Activated CD8-positive, alpha-beta T cell treated with anti-CD3 and anti-CD28 coated beads, Interleukin-2, amount 10 ng/mL, durations not matched to agents 7 days and 5 days (primary cell): ENCODE results near the gene DPYSL3. TPM values are rescaled to one million over a fixed set of nuclear protein-coding genes. Genes with fewer than 3 reads are reported as not detected.
A peak's percentile ranks its signal among the peaks of the same experiment; 100 is the strongest.

Source experiments
- ATAC-seq: fragments of 150-1000 bp; cut with Tn5 transposase; one replicate; pipeline ENCODE4 v1.10.0; 2021; ENCODE audit warnings: moderate library complexity
- CTCF ChIA-PET: fragments of 350-600 bp; sonication (Branson Sonifier 250); formaldehyde crosslinking; loops from one replicate; lab custom pipeline; 2021; ENCODE audit warnings: antibody characterized with exemption; lab: Charles Lee
- POLR2A ChIA-PET: fragments of 350-600 bp; sonication (Branson Sonifier 250); formaldehyde crosslinking; loops from one replicate; lab custom pipeline; 2021; ENCODE audit warnings: antibody characterized with exemption; lab: Charles Lee
- DNase-seq: peaks from one replicate; pipeline ENCODE4 v3.0.0-alpha.2; 2020
- H3K27ac Mint-ChIP-seq: one replicate; pipeline ENCODE4 v1.8.0; 2021; ENCODE audit warnings: mild to moderate bottlenecking, mixed read lengths
- H3K27me3 Mint-ChIP-seq: one replicate; pipeline ENCODE4 v1.8.0; 2021; ENCODE audit warnings: low read depth, mixed read lengths
- H3K36me3 Mint-ChIP-seq: one replicate; pipeline ENCODE4 v1.8.0; 2021; ENCODE audit warnings: low read depth, mixed read lengths
- H3K4me1 Mint-ChIP-seq: one replicate; pipeline ENCODE4 v1.8.0; 2021; ENCODE audit warnings: low read depth, mixed read lengths
- H3K4me3 Mint-ChIP-seq: one replicate; pipeline ENCODE4 v1.8.0; 2021; ENCODE audit warnings: mild to moderate bottlenecking, mixed read lengths
- H3K9me3 Mint-ChIP-seq: one replicate; pipeline ENCODE4 v1.8.0; 2022; ENCODE audit warnings: mixed read lengths; ENCODE audit not compliant: insufficient read depth
- total RNA-seq, 2 experiments: library from RNA; stranded (reverse); gene quantifications; one replicate each; pipeline ENCODE4 v1.2.3, GENCODE V29; 2021

The DPYSL3 gene
- total RNA-seq, 2 experiments from 2014 or later: 0.23 TPM; not detected in 1

DNA sequence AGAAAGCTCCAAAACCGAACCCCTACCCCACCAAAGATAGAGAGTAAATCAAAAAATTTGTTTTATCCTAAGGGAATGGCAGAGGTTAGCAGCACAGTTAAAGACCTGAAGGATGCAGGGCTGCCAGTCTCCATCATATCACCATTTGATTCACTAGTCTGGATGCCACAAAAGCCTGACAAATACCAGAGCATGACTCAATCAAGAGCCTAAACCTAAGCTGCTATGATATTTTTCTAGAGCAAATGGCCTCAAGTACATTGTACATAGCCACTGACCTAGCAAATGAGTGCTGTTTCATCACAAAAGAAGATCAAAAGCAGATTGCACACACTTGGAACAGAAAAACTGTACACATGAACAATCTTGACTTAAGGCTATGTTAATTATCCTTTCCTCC lies 48.0 kb downstream of the DPYSL3 start:
- ChIA-PET POLR2A (no interaction called here), CTCF (no interaction called here)
- ATAC-seq: no peak
- no peak overlapping the region for H3K4me3 Mint-ChIP-seq
- no peaks in the 10 kb centered on the region for H3K4me1 Mint-ChIP-seq
- H3K27ac Mint-ChIP-seq: no peak overlapping the region
- no peaks in the 10 kb centered on the region for H3K9me3 Mint-ChIP-seq
- DNase-seq: no peak
- no peaks in the 10 kb centered on the region for H3K27me3 Mint-ChIP-seq
- H3K36me3 Mint-ChIP-seq: no peaks in the 10 kb centered on the region

DNA sequence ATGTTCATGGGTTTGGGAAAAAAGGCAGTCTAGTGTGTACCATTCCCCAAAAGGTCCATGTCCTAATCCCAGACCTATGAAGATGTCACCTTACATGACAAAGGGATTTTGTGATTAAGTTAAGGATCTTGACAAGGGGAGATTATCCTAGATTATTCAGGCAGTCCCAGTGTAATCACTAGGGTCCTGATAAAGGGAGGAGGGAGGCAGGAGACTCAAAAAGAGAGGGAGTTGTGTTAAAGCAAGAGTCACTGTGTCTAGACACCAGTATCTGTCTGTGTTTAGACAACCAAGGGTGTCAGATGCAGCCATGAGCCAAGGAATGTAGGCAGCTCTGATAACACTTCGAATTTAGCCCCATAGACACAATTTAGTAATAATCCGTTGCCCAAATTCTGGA lies 49.5 kb downstream of the DPYSL3 start:
- ATAC-seq: no peak
- Mint-ChIP-seq H3K9me3 (no peaks in the 10 kb centered on the region), H3K27ac (no peak overlapping the region), H3K4me3 (no peak overlapping the region), H3K27me3 (peaks cover 6% of the 10 kb centered on the region), H3K36me3 (no peaks in the 10 kb centered on the region), H3K4me1 (no peaks in the 10 kb centered on the region)
- ChIA-PET CTCF (no interaction called here), POLR2A (no interaction called here)
- DNase-seq: no peak

DNA sequence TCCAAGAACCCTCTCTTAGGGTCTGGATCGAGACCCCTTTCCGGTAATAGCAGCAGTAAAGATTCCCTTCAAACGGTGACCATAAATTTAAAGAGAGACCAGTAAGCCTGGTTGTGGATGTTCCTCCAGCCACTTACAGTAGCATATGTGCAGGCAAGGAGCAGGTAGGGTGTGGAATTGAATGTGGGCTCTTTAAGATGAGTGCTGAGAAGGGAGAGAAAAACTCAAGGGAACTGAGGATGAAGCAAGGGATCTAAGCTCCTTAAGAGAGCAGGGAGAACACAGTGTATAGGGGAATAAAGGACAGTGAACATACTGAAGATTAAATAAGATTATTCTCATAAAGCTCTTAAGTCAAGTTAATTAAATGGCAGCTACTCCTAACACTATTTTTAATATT lies 51.3 kb downstream of the DPYSL3 start:
- ChIA-PET CTCF (no interaction called here), POLR2A (no interaction called here)
- DNase-seq (no peak), ATAC-seq (no peak)
- Mint-ChIP-seq H3K4me1 (peaks cover 7% of the 10 kb centered on the region), H3K4me3 (no peak overlapping the region), H3K9me3 (no peaks in the 10 kb centered on the region), H3K27me3 (peaks cover 21% of the 10 kb centered on the region), H3K27ac (no peak overlapping the region), H3K36me3 (no peaks in the 10 kb centered on the region)

DNA sequence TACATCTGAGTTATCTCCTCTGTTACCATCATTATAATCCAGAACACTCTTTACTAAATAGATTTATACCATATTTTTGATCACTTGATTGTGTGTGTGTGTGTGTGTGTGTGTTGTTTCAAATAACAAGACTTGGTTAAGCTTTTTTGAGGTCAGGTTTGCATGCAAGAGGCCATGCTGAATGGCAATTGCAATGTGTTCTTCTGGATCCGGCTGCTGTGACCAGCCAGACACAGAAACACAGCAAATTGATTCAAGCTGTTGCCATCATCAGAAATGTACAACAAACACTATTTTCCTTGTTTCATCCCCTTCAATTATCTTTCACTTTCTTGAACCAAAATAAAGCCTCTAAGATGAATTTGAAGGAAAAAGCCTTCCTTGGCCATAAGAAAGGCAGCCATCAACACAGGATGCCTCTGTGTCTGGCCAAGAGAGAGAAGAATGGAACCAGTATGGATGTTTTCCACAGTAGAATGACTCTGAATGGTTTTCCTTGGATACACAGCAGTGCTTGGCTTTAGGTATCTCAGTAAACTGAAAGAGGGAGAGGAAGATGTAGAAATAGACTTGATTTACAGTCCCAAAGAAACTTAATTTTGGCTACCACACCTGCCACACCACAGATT lies 53.9 kb downstream of the DPYSL3 start:
- ATAC-seq: no peak
- Mint-ChIP-seq H3K4me3 (no peak overlapping the region), H3K9me3 (no peaks in the 10 kb centered on the region), H3K27ac (no peak overlapping the region), H3K36me3 (no peaks in the 10 kb centered on the region), H3K27me3 (peaks cover 40% of the 10 kb centered on the region), H3K4me1 (peaks cover 9% of the 10 kb centered on the region)
- DNase-seq: no peak
- ChIA-PET CTCF (no interaction called here), POLR2A (no interaction called here)

DNA sequence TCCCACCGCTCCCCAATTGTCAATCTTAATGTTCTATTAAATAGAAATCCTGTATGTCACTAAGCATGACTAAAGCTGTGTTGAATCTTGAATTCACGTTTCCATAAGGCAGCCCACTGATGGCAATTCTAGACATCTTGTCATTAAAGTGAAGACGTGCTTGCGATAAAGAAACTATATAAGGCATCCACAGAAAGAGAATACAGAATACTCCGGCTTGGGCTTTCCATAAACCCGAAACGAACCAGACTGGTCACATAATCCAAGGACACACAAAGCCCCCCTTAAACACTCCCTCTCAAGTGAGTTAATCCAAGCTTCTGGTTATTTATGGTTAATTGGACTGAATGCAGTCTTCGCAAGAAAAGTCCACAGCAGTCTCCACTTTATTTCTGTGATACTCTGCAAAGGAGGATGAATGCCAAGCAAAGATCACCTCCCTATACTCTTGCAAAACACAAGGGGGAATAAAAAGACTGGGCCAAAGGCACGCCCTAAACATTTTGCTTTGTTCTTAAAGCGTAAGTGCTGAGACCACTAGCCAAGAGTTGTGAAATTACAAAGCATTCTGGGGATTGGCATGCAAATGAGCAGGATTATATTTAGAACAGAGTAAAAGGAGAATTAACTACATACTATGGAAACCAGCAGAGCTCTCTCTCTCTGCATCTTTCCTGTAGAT lies 54.7 kb downstream of the DPYSL3 start:
- CTCF ChIA-PET: interaction anchor here (1.3 kb wide), 1 partner anchor 121 kb away, joined by 5 read pairs; no protein-coding TSS in a partner anchor
- no peak overlapping the region for H3K4me3 Mint-ChIP-seq
- ATAC-seq: no peak

DNA sequence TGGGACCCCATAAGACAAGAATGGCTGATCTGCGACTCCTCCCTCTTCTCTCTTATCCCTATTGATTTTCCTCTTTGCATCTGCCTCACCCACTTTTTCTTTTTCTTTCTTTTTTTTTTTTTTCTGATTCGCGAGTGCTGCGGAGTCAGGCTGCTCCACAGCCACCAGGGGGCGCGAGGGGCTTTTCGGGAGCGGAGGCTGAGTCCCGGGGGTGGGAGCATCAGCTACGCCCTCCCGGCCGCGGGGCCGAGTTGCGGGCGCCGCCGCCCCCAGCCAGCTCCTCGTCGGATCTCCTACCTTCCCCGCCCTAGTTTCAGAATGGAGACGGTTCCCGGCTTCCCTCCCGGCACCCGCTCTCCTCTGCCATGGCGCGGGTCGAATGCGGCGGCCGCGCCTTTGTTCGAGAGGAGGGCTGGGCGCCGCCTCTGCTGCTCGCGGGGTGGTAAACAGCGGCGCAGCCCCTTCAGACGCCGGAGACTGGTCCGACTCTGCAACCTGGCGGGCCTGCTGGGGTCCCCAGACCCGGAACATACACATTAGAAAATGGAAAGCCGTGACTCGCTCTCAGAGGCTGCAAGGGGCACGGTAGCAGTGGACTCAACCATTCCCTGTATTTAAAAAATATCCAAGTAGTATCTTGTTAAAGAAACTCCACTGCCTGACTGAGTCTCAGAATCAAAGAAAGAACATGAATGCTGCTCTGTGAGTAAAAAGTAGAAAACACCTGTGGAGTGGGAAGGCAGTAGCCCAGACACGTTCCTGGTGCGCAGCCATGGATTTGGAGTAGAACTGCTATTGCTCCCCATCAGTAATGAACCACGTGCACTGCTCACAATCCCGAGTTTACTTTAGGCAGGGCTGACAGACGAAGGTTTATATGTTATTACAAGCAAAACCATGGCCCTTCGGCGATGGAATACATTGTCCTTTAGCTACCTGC lies 55.7 kb downstream of the DPYSL3 start:
- CTCF ChIA-PET: interaction anchor here (1.0 to 1.3 kb wide), 2 partner anchors 121 to 125 kb away, joined by 3 to 5 read pairs; no protein-coding TSS in a partner anchor
- H3K36me3 Mint-ChIP-seq: no peaks in the 10 kb centered on the region
- peaks cover 9% of the 10 kb centered on the region for H3K4me1 Mint-ChIP-seq
- POLR2A ChIA-PET: no interaction called here
- H3K27ac Mint-ChIP-seq: no peak overlapping the region
- peak overlapping the region; percentile 82 for H3K4me3 Mint-ChIP-seq
- H3K9me3 Mint-ChIP-seq: no peaks in the 10 kb centered on the region
- ATAC-seq (peak; percentile 94), DNase-seq (peak; percentile 79)
- H3K27me3 Mint-ChIP-seq: peaks cover 48% of the 10 kb centered on the region

More for the DNA sequence above, 54.7 kb downstream of the DPYSL3 start:
- H3K9me3 Mint-ChIP-seq: no peaks in the 10 kb centered on the region
- H3K27ac Mint-ChIP-seq: no peak overlapping the region
- POLR2A ChIA-PET: no interaction called here
- peaks cover 9% of the 10 kb centered on the region for H3K4me1 Mint-ChIP-seq
- H3K36me3 Mint-ChIP-seq: no peaks in the 10 kb centered on the region
- no peak for DNase-seq
- peaks cover 45% of the 10 kb centered on the region for H3K27me3 Mint-ChIP-seq

DNA sequence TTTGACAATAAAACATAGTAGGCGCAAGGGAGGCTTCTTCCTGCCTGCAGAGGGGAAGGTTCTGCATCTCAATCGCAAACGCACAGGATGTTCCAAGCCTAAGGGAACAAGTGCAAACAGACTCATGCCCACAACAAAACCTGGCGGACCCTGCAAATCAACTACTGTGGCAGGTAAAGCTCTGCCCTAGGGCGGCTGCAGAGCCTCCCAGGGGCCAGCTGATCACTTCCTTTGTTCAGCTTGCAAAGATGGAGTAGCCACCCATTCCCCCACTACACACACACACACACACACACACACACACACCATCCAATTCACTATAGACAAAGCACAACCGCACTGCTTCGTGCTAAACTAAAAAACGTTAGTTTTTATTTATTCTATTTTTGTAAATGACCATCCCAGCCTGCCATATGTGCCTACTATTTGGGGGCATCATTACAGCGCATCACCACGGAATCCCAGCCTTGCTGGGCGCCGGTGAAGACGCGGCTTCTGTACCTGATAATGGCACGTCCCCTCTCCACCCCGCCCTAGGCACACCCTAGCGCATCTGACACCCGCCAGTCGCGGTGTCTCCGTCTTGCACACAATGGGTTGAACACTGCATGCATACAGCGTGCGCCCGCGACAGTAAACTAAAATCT lies 57.6 kb downstream of the DPYSL3 start:
- H3K27me3 Mint-ChIP-seq: peaks cover 49% of the 10 kb centered on the region
- DNase-seq (no peak), ATAC-seq (no peak)
- no peaks in the 10 kb centered on the region for H3K36me3 Mint-ChIP-seq
- H3K4me1 Mint-ChIP-seq: peaks cover 9% of the 10 kb centered on the region
- ChIA-PET CTCF (no interaction called here), POLR2A (no interaction called here)
- H3K27ac Mint-ChIP-seq: no peak overlapping the region
- peak overlapping the region; percentile 39 for H3K4me3 Mint-ChIP-seq
- no peaks in the 10 kb centered on the region for H3K9me3 Mint-ChIP-seq

DNA sequence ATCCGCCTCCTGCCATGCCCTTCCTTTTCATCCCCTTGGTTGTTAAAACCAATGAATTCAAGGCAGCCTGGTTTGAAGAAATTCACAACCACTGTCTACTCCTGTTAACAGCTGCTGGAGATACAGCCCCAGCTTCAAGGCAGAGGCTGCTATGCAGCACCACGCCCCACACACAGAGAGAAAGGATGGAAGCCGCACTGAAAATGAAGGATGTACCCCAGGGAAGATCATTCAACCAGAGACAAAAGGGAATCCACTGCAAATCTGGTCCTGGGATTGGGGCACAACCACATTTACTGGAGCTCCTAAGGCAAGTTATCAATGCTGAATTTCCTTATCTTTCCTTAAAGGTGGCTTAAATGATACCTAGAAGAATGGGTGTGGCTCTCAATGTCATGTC lies 58.7 kb downstream of the DPYSL3 start:
- POLR2A ChIA-PET: no interaction called here
- Mint-ChIP-seq H3K27me3 (peaks cover 48% of the 10 kb centered on the region), H3K9me3 (no peaks in the 10 kb centered on the region), H3K4me1 (peaks cover 9% of the 10 kb centered on the region), H3K36me3 (no peaks in the 10 kb centered on the region), H3K4me3 (no peak overlapping the region), H3K27ac (no peak overlapping the region)
- DNase-seq (no peak), ATAC-seq (no peak)
- CTCF ChIA-PET: no interaction called here

DNA sequence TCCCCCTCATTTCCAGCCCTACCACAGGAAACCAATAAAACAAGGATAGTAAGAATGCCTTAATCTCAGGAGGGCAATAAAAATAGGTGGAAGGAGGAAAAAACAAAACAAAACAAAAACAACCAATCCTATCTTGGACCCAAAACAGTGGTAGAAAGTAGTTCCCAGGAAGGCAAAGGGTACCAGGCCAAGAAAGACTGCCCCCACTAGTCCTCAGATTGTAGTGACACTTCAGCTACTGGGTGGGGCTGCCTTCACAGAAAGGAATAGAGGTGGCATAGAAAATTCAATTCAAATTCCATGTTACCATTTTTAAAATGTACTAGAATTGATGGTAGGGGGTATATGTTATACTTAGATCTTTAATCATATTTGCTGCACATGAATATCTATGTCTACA lies 59.3 kb downstream of the DPYSL3 start:
- Mint-ChIP-seq H3K4me3 (no peak overlapping the region), H3K4me1 (peaks cover 9% of the 10 kb centered on the region), H3K27me3 (peaks cover 45% of the 10 kb centered on the region), H3K9me3 (no peaks in the 10 kb centered on the region), H3K36me3 (no peaks in the 10 kb centered on the region), H3K27ac (no peak overlapping the region)
- CTCF ChIA-PET: no interaction called here
- ATAC-seq (no peak), DNase-seq (no peak)
- POLR2A ChIA-PET: no interaction called here

DNA sequence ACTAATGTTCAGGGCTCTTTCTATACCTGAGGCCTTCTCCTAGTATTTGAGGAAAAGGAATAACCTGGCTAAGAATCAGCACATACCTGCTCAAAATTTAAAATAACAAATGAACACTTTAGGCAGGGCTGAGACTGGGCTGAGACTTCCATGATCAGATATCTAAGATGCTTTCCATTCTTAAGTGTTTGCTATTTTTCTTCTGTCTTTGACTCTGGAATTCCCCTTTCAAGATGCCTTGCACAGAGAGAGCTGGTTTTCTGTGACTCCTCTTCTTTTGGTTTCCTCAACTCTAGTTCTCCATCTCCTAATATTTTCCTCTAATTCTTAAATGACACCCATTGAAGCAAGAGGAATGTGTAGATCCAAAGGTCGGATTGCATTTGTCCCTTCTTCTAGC lies 61.1 kb downstream of the DPYSL3 start:
- H3K9me3 Mint-ChIP-seq: no peaks in the 10 kb centered on the region
- H3K27me3 Mint-ChIP-seq: peaks cover 30% of the 10 kb centered on the region
- H3K4me1 Mint-ChIP-seq: peaks cover 4% of the 10 kb centered on the region
- ATAC-seq (no peak), DNase-seq (no peak)
- no peak overlapping the region for H3K27ac Mint-ChIP-seq
- no peaks in the 10 kb centered on the region for H3K36me3 Mint-ChIP-seq
- CTCF ChIA-PET: interaction anchor here (1.2 kb wide), 1 partner anchor 374 kb away, joined by 3 read pairs; no protein-coding TSS in a partner anchor
- POLR2A ChIA-PET: no interaction called here
- H3K4me3 Mint-ChIP-seq: no peak overlapping the region

DNA sequence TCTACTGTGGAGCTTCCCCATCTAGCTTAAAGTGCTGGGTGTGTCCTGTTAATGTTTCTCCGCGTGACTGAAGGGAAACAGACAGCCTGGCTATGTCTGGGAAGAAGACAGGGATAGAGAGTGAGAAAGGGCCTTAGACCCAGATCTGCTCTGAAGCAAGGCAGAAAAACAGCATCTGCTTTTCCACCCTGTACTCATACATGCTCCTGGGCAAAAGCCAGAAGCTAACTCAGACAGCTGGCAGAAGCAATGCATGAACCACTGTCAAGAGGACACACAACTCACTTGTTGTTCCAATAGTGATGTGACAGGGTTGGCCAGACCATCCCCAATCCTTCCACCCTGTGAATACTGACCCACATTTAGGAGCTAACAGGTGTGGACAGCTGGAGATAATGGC lies 63.3 kb downstream of the DPYSL3 start:
- H3K27me3 Mint-ChIP-seq: peaks cover 14% of the 10 kb centered on the region
- no peaks in the 10 kb centered on the region for H3K36me3 Mint-ChIP-seq
- ATAC-seq: no peak
- no peak overlapping the region for H3K27ac Mint-ChIP-seq
- H3K9me3 Mint-ChIP-seq: no peaks in the 10 kb centered on the region
- ChIA-PET CTCF (no interaction called here), POLR2A (no interaction called here)
- DNase-seq: no peak
- H3K4me1 Mint-ChIP-seq: no peaks in the 10 kb centered on the region
- H3K4me3 Mint-ChIP-seq: no peak overlapping the region
